GM12865 (cell line): ENCODE results near the gene HMGCL.
A peak's percentile ranks its signal among the peaks of the same experiment; 100 is the strongest.
"Not testable (repeated sequence)": the region's sequence is repeated elsewhere in the genome, so short reads cannot be mapped to it uniquely, and the experiment has no call there.

Source experiments
- DNase-seq: peaks from one replicate; pipeline ENCODE4 v3.0.0; 2010; ENCODE audit warnings: low read depth
- H3K4me3 ChIP-seq: 2 replicates; pipeline ENCODE4 v1.5.1; 2011; ENCODE audit warnings: mild to moderate bottlenecking, low read depth, low read length, control low read depth
- CTCF ChIP-seq: IDR thresholded peaks from 2 replicates; pipeline ENCODE4 v1.5.1; 2011; ENCODE audit warnings: low read length, control low read depth, low read depth, inconsistent platforms; ENCODE audit not compliant: insufficient read depth; ENCODE audit errors: missing control alignments

Gene HMGCL

GRCh38 chr1:23845163-23845562, 19.9 kb upstream of the HMGCL start:
- DNase-seq: no peak
- H3K4me3 ChIP-seq: no peak overlapping the region
- TF ChIP-seq CTCF: no peak

- no peak for DNase-seq
- H3K4me3 ChIP-seq: no peak overlapping the region
- TF ChIP-seq CTCF: no peak
Observed at GRCh38 chr1:23843644-23844043, 18.4 kb upstream of the HMGCL start.

GRCh38 chr1:23838401-23838866, 13.2 kb upstream of the HMGCL start:
- TF ChIP-seq CTCF: no peak
- peak overlapping the region; percentile 54 for H3K4me3 ChIP-seq
- peak; percentile 80 for DNase-seq

- TF ChIP-seq CTCF: no peak
- DNase-seq: peak; percentile 5
- H3K4me3 ChIP-seq: peak overlapping the region; percentile 54
Observed at GRCh38 chr1:23837908-23838307, 12.7 kb upstream of the HMGCL start.

GRCh38 chr1:23836037-23836436, 10.8 kb upstream of the HMGCL start:
- DNase-seq: no peak
- no peak for TF ChIP-seq CTCF
- H3K4me3 ChIP-seq: no peak overlapping the region

GRCh38 chr1:23834156-23834555, 8.9 kb upstream of the HMGCL start:
- not testable (repeated sequence) for DNase-seq, H3K4me3 ChIP-seq

GRCh38 chr1:23827717-23828116, 2.5 kb upstream of the HMGCL start:
- TF ChIP-seq CTCF: no peak
- DNase-seq: no peak
- H3K4me3 ChIP-seq: no peak overlapping the region

- H3K4me3 ChIP-seq, DNase-seq: not testable (repeated sequence)
Observed at GRCh38 chr1:23826590-23826989, 1.4 kb upstream of the HMGCL start.
